Activated CD8-positive, alpha-beta memory T cell treated with anti-CD3 and anti-CD28 coated beads for 48 hours (primary cell): ENCODE results near the gene CHCHD6.

Source experiments
- DNase-seq, 3 experiments: peaks; one replicate each; pipeline ENCODE4 v3.0.0-alpha.2; 2020; ENCODE audit warnings: low read depth in 2 of 3, low spot score in 2 of 3

Gene CHCHD6

DNA sequence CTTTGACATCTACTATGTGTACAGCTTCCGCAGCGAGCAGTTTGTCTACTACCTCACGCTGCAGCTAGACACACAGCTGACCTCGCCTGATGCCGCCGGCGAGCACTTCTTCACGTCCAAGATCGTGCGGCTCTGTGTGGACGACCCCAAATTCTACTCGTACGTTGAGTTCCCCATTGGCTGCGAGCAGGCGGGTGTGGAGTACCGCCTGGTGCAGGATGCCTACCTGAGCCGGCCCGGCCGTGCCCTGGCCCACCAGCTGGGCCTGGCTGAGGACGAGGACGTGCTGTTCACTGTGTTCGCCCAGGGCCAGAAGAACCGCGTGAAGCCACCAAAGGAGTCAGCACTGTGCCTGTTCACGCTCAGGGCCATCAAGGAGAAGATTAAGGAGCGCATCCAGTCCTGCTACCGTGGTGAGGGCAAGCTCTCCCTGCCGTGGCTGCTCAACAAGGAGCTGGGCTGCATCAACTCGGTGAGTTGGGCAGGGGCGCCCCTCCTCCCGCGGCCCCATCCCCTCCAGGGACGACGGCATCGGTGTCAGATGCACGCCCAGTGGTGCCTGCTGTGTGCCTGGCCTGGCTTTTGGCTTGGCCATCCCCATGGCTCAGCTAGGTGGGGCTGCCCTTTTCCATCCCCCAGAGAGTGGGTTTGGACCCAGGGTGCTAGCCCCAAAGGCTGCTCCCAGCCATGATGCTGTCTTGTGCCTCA, 285.4 kb downstream of the CHCHD6 start:
- DNase-seq, result no peak

DNA sequence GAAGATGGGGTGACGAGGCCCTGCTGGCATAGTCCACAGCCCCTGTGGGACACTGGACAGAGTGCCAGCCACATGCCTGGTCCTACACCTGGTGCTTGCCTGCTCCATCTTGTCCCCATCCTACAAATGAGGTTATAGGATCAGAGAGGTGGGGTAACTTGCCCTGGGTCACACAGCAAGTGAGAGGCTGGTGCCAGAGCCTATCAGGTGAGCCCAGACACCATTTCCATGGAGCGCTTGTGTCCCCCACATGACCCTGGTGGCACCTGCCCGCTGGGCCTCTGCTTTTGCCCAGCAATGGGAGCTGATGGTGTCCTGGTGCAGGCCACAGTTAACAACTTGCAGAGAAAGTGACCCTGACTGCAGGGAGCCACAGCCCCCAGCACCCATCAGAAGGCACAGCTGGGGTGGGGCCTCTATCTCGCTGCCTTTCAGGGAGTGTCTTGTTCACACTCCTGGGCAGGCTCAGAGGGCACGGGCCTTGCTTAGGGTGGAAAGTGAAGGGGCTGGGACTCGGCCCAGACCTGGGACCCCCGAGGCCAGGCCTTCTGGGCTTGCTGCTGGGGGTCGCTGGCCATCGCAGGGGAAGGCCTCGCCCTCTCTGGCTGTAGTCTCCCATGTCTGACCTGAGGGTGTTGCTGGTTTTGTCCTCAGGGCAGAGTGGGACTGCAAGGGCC, 286.1 kb downstream of the CHCHD6 start:
- DNase-seq, result no peak

DNA sequence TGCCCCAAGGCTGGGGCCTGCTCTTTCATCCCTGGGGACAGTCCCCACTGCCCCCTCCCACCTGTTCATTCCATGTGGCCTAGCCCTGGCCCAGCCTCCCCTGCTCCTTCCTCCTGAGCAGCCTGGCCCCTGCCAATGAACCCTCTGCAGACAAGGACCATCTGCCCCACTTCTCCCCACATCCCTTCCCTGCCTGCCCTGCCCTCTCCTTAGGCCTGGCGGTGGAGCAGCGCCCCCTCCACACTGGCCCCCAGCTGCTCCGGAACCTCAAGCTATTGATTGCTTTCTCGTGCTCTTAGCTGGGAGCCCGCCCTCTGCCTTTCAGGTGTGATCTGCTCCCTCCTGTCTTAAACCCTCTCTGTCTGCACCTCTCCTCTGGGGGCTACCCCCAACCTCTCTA, 286.9 kb downstream of the CHCHD6 start:
- no peak for DNase-seq

DNA sequence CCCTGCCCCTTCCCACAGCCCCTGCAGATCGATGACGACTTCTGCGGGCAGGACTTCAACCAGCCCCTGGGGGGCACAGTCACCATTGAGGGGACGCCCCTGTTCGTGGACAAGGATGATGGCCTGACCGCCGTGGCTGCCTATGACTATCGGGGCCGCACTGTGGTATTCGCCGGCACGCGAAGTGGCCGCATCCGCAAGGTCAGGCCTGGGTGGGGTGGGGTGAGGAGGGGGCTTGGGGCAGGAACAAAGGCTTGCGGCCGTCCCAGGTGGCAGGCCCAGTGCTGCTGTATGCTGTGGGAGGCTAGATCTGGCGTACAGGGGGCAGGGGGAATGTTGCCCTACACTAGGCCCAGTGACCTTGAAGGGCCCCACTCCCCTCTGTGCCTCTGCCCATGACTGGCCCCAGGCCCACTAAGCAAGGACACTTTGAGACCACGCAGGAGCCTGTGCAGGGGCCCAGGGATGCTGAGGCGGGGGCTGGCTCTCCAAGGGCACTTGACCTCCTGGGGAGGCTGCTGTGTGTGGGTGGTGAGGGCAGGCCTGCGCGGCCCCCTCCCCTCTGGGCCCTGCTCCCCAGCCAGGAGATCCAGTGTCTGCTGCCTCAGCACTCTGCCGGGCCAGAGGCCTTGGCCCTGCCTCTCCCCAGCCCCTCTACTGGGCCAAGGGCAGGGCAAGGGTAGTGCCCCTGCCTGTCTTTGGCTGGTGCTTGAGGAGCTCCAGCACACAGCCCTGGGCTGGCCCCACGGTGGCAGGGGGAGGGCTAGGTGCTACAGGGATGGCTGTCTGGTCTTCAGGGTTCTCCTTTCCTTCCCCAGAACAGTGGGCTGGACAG, 287.5 kb downstream of the CHCHD6 start:
- DNase-seq, result no peak

DNA sequence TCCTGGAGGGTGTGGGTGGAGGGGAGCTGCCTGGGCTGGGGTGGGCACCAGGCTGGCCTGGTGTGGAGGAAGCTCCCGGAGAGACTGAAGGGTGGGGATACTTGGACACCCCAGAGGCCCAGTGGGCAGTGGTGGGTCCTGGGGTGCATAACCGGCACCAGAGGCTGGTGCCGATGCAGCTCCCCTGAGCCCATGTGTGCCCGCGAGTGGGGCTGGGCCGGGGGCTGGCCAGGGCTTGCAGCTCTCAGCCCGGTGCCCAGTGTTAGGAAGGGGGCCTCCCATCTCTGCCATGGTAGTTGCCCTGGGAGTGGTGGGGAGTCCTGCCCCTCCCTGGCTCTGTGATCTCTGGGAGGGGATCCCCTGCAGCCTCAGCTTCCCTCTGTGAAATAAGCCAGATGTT, 288.2 kb downstream of the CHCHD6 start:
- no peak for DNase-seq

DNA sequence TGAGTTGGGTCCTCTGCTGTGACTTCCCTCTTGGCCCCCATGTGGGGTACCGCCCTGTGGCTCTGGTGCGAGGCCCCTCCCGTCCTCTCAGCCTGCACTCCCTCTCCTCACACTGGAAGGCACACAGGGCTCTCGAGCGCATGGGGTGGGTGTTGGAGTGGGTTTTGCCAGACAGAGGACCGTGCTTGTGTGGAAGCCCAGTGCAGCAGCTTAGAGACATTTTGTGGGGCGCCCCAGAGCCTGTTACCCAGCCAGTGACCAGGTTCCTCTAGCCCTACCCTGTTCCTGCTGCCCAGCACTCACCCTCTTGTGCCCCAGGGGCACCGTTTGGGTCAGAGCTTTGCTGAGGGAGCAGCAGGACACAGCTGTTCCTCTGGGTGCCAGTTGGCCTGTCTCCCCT, 288.7 kb downstream of the CHCHD6 start:
- DNase-seq, result no peak

DNA sequence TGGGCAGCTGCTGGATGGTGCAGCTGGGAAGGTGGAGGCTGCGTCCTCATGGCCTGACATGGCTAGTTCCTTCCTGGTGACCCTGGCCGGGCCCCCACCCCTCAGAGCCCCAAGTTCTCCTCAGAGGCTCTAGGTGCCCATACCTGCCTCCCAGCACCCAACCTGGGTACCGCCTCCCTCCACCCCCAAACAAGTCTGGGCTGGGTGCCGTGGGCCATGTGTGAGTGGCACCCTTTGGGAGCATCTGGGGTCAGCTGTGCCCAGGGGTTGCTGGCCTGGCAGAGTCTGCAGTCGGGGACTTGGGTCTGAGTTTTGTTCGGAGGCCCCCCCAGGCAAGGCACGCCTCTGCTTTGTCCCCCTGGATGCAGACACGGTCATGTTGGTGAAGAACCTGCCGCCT, 289.4 kb downstream of the CHCHD6 start:
- DNase-seq, result no peak

DNA sequence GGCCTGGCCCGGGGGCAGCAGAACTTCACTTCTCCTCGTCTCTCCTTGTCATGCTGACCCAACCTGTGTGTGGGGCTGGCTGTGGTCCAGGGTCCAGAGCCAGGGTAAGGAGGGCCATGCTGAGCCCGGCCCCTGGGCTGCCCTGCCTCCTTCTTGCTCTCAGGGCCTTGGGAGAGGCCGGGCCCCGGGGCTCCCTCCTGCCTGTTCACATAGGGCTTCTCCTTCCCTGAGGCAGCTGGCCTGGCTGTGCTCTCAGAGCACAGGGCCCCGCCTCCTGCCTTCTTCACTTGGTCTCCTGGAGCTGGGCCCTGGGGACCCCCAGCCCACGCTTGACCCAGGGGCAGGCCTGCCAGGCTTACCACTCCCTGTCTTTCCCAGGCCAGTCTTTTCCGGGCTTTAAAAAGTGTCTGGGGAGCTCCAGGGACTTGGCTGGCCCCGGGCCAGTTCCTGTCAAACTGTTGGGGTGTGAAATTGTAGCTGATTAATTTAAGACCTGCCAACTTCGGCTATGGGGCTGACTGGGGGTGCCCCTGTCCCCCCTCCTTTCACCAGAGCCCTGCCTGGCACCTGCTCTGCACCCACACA, 290.7 kb downstream of the CHCHD6 start:
- no peak for DNase-seq

DNA sequence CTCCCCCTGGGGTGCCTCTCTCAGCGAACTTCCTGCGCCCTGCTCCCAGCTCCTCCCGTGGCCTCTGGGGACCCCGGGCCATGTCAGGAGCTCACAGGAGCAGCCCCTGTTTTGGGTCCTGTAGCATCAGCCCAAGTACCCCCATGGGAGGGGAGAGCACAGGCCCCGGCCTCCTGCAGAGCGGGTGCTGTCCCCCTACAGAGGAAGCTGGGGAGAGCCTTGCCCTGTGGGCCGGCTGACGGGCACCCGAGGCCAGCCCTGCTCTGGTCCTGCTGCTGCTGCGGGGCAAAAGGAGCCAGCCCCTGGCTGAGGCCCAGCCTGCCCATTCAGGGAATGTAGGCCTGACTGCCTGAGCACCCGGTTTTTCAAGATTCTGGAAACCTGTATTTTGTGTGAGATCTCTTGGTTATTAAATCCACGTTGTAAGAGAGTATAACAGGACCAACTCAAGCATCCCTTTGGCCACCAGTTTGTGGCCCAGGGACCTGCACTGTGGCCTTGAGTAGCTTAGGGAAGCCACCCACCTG, 291.3 kb downstream of the CHCHD6 start:
- DNase-seq, result no peak

DNA sequence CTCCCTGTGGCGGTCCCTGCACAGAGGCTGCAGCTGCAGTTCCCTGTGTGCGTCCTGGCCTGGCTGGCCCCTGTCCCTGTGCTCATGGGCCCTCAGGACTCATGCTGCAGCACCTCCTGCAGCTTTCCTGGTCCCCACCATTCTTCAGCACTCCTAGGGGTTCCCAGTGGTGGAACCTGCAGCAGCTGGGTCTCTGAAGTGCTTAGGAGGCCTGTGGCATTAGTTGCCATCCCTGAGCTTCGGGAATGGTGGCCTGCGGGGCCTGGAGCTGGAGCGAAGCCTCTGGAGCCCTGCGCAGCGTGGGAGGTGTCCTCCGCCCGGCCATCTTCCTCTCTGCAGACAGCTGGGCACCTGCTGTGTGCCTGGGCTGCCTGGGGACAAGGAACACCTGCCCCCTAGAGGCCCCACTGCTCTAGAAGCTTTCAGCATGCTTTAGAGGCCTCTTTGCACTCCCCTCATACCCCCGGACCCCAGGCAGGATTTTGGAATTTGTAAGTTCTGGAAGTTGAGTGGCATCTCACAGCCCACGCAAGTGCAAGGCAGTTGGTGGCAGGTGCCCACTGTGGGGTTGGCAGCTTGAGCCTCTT, 292.0 kb downstream of the CHCHD6 start:
- no peak for DNase-seq

DNA sequence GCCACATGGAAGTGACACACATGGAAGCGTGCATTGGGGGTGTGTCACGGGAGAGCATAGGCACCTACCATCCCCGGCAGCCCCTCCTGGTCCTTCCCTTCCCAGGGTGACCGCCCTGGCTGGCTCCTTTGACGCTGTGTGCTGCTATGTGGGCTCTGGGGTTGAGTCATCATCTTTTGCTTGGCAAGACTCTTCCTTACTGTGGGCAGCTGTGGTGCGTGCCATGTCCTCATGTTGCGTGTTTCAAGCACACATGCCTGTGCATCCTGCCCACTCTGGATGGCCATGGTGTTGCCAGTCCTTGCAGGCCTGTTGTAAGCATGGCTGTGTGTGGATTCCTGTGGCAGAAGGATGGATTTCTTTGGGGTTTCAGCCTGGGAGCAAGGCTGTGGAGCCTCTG, 292.9 kb downstream of the CHCHD6 start:
- no peak for DNase-seq

DNA sequence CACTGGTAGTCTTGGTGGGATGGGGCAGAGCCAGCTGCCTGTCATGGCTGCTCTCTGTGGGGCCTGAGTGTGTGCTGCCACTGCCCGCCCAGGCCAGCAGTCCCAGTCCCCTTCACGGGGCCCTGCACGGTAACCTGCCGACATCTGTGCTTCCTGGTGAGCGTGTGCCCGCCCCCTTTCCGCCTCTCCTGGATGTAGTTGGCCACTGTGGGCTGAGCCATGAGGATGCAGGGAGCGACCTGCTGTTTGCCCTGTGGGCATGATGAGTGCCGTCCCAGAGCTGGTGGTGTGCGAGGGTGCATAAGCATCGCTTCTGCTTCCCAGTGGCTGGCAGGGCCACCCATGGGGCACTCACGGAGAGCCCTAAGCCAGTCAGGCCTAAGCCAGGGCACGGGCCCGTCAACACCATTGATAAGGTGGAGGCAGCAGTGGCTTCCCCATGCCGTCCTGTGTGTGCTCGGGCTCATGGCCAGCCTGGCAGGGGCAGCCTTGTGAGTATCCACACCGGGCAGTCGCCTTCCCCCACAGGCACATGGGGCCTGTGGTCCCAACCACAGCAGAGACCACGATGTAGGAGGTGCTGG, 293.5 kb downstream of the CHCHD6 start:
- no peak for DNase-seq

DNA sequence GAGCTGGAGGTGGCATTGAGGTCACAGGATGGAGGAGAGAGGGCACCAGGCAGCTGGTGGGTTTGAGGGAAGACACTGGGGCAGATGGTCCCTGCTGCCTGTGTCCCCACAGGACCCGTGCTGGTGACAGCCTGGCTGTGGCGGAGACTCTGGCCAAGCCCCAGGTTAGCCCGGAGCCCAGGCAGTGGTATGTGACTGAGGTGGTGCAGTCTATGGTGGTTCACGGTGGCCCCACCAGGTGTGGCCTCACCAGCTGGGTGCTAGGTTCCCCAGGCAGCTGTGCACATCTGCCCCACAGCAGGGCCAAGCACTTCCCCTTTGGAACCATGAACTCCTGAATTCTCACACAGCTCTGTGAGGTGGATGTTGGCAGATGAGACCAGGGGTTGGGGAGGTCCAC, 294.3 kb downstream of the CHCHD6 start:
- no peak for DNase-seq

DNA sequence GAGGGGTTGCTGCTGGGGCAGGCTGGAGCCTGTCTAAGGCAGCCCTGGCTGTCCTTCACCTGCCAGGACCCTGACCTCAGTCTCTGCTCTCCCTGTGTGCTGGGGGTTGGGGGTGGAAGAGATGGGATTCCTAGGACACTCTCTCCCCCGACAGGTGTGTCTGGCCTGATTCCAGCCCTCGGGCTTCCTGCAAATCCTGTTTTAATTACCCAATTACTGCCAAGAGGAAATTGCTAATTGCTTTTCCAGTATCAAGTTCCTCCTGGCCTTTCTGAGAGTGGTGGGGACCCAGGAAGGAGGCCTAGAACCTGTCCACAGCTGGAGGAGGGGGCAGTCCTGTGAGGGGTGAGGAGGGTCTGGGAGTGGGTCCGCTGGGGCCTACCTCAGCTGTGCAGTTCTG, 294.7 kb downstream of the CHCHD6 start:
- DNase-seq, result no peak

DNA sequence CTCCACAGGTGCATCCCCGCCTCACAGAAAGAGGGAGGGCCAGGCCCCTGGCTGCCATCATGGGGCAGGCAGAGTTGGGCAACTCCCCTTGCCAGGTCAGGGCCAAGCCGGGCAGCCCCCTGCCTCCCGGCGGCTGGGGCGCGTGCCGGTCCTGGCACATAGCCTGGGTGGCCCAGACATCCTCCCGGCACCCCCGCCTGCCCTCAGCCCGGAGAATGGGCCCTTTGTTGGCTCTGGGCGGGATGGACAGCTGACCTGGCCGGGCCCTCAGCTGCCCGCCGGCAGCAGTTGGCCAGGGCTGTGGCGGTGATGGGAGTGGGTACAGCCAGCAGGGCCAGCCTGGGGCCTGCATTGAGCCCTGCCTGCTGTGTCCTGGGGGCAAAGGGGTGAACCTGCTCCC, 295.3 kb downstream of the CHCHD6 start:
- no peak for DNase-seq

DNA sequence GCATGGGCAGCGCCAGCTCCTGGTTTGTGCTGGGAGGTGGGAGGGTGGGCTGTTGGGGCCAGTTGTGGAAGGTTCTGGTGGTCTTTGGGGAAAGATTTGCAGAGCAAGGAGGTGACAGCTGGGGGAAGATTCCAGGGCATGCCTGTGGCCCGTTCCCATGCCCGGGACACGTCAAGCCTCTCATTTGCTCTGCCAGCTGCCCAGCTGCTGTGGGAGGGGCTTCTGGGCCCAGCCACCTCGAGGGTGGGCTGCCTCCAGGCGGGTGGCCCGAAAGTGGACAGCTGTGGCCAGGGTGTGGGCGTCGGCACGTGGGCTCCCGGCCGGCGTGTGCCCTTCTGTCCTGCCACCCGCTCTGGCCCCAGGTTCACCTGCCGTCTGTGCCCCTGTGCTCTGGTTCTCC, 296.1 kb downstream of the CHCHD6 start:
- DNase-seq, result no peak

DNA sequence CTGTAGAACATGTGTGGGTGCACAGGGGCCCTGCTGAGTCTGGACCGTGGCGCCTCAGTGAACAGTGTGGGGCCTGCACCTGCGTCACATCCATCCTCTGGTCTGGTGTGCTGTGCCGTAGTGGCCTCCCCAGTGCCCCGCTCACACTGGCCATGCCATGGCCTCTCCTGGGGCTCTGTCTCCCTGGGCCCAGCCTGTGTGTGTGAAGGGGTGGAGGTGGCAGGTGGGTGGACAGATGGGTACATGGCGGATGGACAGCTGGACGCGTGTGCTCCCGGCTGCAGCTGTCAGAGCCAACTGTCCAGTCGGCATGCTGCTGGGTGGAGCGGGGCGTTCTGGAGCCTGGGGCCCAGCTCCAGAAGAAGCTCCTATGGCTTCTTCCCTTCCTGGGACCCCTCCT, 296.7 kb downstream of the CHCHD6 start:
- no peak for DNase-seq

DNA sequence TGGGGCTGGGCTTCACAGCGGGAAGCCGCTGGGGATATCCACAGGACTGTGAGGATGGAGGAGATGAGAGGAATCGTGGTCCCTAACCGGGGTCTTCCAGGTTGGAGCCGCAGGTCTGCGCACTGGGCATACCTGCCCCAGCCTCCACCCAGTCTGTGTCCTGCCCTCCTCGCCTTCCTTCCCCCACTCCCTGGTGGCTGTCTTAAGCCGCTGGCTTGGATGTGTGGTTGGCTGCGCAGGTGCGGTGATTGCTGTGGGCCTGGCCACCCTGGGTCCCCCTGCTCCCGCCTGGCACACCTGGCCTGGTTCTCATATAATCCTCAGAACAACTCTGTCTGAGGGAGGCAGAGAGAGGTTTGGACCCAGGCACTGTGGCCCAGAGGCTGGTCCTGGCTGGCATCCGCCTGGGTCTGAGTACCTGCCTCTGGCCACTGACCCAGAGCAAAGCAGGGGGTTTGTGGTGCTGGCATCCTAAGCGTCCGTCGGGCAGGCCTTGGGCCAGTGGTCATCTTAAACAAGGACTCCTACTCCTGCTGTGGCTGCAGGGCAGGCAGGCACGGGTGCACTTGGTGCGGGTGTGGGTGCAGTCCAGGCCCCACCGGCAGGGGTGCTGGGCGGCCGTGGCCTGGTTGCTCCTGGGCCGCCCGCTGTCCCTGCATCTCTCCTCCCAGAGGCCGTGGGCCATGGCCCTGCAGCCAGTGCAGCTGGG, 297.6 kb downstream of the CHCHD6 start:
- DNase-seq, result no peak

DNA sequence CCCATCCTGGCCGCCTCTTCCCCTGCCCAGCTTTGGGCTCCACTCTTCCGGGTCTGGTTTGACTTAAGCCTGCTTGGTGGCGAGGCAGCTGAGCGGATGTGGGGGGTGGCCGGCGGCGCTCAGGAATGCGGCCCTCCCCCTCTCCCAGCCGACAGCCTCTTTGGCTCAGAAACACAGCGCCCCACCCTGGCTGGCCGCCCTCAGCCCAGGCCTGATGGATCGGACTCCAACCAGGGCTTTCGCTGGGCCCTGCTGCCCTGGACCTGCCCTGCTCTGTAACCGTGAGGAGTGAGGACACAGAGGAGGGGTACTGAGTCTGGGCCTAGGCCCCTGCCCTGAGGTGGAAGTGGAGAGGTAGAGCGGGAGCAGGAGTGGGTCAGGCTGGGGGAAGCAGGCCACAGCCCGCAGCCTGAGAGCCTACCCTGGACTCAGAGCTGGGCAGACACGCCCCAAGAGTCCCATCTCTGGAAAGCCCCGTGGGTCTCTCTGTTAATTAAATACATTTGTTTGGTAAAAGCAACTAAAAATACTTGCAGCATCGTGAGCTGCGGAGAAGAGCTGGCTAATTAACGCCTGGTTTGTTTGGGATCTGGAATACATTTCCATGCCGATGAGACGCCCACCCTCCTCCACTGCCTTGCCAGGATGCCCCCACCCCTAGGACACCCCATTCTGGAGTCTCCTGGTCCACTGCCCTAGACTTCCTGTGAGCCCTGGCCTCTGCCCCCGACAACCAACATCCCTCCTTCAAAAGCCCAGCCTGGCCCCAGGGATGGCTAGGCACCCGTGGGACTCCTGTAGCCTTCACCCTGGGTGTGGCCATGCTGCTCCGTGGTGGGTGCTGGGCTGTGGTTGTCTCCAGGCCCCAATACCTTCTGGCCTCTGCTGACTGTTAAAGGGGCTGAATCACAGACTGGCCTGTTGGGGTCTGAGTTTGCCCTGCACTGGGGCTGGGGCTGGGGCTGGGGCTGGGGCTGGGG, 298.4 kb downstream of the CHCHD6 start:
- no peak for DNase-seq
